NCI-H345 treated with DMSO at 0.1 percent for 48 hours (cell line): Measurements from ENCODE around the gene ARID5B.

Experiments
- DNase-seq: peaks from one replicate; lab custom pipeline; 2025; ENCODE audit not compliant: unreplicated experiment; lab: John Stamatoyannopoulos, UW

The ARID5B gene

GRCh38 chr10:62048919-62049623 lies 147.6 kb downstream of the ARID5B start:
- DNase-seq, result no peak

GRCh38 chr10:62049624-62050345 lies 148.3 kb downstream of the ARID5B start:
- DNase-seq, result no peak

GRCh38 chr10:62050346-62050892 lies 148.9 kb downstream of the ARID5B start:
- DNase-seq, result no peak

- DNase-seq, result no peak
Measured at GRCh38 chr10:62050893-62051433, 149.5 kb downstream of the ARID5B start.

GRCh38 chr10:62052276-62052675 lies 150.8 kb downstream of the ARID5B start:
- DNase-seq, result no peak

- DNase-seq, result no peak
Measured at GRCh38 chr10:62053860-62054259, 152.4 kb downstream of the ARID5B start.

- no peak for DNase-seq
Measured at GRCh38 chr10:62054408-62054807, 152.9 kb downstream of the ARID5B start.

GRCh38 chr10:62054830-62055229 lies 153.3 kb downstream of the ARID5B start:
- no peak for DNase-seq

- no peak for DNase-seq
Measured at GRCh38 chr10:62056219-62056618, 154.7 kb downstream of the ARID5B start.

GRCh38 chr10:62056698-62057097 lies 155.2 kb downstream of the ARID5B start:
- no peak for DNase-seq

- no peak for DNase-seq
Measured at GRCh38 chr10:62057359-62057758, 155.9 kb downstream of the ARID5B start.

- no peak for DNase-seq
Measured at GRCh38 chr10:62057850-62058249, 156.4 kb downstream of the ARID5B start.

GRCh38 chr10:62058476-62058875 lies 157.0 kb downstream of the ARID5B start:
- DNase-seq, result no peak

GRCh38 chr10:62058896-62059216 lies 157.4 kb downstream of the ARID5B start:
- DNase-seq, result no peak

GRCh38 chr10:62059217-62059920 lies 157.9 kb downstream of the ARID5B start:
- DNase-seq, result no peak

- DNase-seq, result no peak
Measured at GRCh38 chr10:62062028-62062427, 160.5 kb downstream of the ARID5B start.

- no peak for DNase-seq
Measured at GRCh38 chr10:62062752-62063512, 161.4 kb downstream of the ARID5B start.

GRCh38 chr10:62063795-62064472 lies 162.4 kb downstream of the ARID5B start:
- DNase-seq, result no peak

- no peak for DNase-seq
Measured at GRCh38 chr10:62067560-62067959, 166.1 kb downstream of the ARID5B start.

- DNase-seq, result no peak
Measured at GRCh38 chr10:62068464-62068863, 167.0 kb downstream of the ARID5B start.
